ENCODE data around the gene PFKP. TPM values are rescaled to one million over a fixed set of nuclear protein-coding genes. Genes with fewer than 3 reads are reported as not detected.

The PFKP gene
- total RNA-seq (2014; rRNA removed; shearing (Covaris generic)), result 247 and 265 TPM in 2 replicates
- polyA plus RNA-seq (2015; cell fraction: cytosol; rRNA removed), result 236 and 244 TPM in 2 replicates
- polyA plus RNA-seq (2015; cell fraction: nucleus; rRNA removed), result 376 and 387 TPM in 2 replicates

GRCh38 chr10:3067118-3067858 lies at the start of gene PFKP:
Gene PFKP, plus strand, starts transcription at chr10:3067548. Its CDS starts 48 bp downstream, at chr10:3067596.
- DNase-seq (ENCODE audit: low read depth), result no peak

- no peak for DNase-seq (ENCODE audit: low read depth)
These were observed 49.1 kb upstream of the PFKP start for GRCh38 chr10:3018247-3018646.

GRCh38 chr10:3020311-3020710 lies 47.0 kb upstream of the PFKP start:
- no peak for DNase-seq (ENCODE audit: low read depth)

GRCh38 chr10:3020881-3021280 lies 46.5 kb upstream of the PFKP start:
- DNase-seq (ENCODE audit: low read depth), result no peak

GRCh38 chr10:3022027-3022426 lies 45.3 kb upstream of the PFKP start:
- no peak for DNase-seq (ENCODE audit: low read depth)

GRCh38 chr10:3023892-3024291 lies 43.5 kb upstream of the PFKP start:
- DNase-seq (ENCODE audit: low read depth), result no peak

- no peak for DNase-seq (ENCODE audit: low read depth)
These were observed 42.2 kb upstream of the PFKP start for GRCh38 chr10:3025026-3025683.

- DNase-seq (ENCODE audit: low read depth), result no peak
These were observed 39.5 kb upstream of the PFKP start for GRCh38 chr10:3027866-3028265.

- DNase-seq (ENCODE audit: low read depth), result no peak
These were observed 38.9 kb upstream of the PFKP start for GRCh38 chr10:3028441-3028840.

GRCh38 chr10:3030765-3031164 lies 36.6 kb upstream of the PFKP start:
- no peak for DNase-seq (ENCODE audit: low read depth)

- no peak for DNase-seq (ENCODE audit: low read depth)
These were observed 35.9 kb upstream of the PFKP start for GRCh38 chr10:3031490-3031889.

- DNase-seq (ENCODE audit: low read depth), result no peak
These were observed 33.4 kb upstream of the PFKP start for GRCh38 chr10:3033925-3034324.

GRCh38 chr10:3034616-3035015 lies 32.7 kb upstream of the PFKP start:
- DNase-seq (ENCODE audit: low read depth), result no peak

- no peak for DNase-seq (ENCODE audit: low read depth)
These were observed 31.0 kb upstream of the PFKP start for GRCh38 chr10:3036155-3037021.

GRCh38 chr10:3037182-3037581 lies 30.2 kb upstream of the PFKP start:
- no peak for DNase-seq (ENCODE audit: low read depth)

- no peak for DNase-seq (ENCODE audit: low read depth)
These were observed 27.3 kb upstream of the PFKP start for GRCh38 chr10:3040069-3040468.

- no peak for DNase-seq (ENCODE audit: low read depth)
These were observed 24.8 kb upstream of the PFKP start for GRCh38 chr10:3042589-3042988.

- DNase-seq (ENCODE audit: low read depth), result peak; percentile 70
These were observed 23.6 kb upstream of the PFKP start for GRCh38 chr10:3043512-3044368.

- peak; percentile 69 for DNase-seq (ENCODE audit: low read depth)
These were observed 21.7 kb upstream of the PFKP start for GRCh38 chr10:3045471-3046209.

- no peak for DNase-seq (ENCODE audit: low read depth)
These were observed 21.1 kb upstream of the PFKP start for GRCh38 chr10:3046210-3046779.
